Measurements from ENCODE around the gene FYCO1.

The FYCO1 gene

DNA sequence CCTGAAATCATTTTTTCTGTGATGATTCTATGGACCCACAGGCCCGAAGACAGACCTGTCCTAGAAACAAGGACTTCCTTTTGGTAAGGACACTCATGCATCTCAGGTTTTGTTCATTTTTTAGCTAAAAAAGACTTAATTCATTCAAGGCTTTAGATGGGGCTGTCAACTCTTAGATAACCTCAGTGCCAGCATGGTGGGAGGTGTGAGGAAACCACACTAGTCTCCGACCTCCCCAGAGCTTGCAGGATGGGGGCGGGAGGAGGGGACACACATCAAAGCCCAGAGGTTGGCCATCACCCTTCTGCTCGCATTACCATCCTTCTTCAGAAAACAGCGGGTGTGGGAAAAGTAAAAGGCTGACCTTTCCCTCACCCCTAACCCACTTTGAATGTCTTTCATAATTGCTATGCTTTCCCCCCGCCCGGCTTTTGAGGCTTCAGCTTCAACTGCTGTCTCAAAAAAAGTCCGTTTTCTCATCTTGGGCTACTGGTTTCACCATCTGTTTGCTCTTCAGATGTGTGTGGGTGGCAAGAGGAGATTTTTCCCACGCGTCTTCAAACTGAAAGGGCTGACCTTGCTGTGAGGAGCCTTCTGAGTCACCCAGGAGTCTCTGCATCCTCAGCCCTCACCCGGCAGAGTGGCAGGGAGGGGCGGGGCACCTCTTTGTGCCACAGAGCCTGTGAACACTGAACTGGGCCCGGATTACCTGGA lies 79.9 kb downstream of the FYCO1 start:
- TF ChIP-seq CEBPB (IDR thresholded peaks at IDR 0.05) = no peak
- TF ChIP-seq ZBTB7A (IDR thresholded peaks at IDR 0.05; ENCODE audit: low read depth) = no peak
- TF ChIP-seq FOXM1 (IDR thresholded peaks at IDR 0.05; ENCODE audit: borderline replicate concordance, low read depth) = no peak
- TF ChIP-seq, protein P1, sequence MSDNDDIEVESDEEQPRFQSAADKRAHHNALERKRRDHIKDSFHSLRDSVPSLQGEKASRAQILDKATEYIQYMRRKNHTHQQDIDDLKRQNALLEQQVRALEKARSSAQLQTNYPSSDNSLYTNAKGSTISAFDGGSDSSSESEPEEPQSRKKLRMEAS (IDR thresholded peaks at IDR 0.05) = no peak
- no peak for TF ChIP-seq NFIC (IDR thresholded peaks at IDR 0.05)

DNA sequence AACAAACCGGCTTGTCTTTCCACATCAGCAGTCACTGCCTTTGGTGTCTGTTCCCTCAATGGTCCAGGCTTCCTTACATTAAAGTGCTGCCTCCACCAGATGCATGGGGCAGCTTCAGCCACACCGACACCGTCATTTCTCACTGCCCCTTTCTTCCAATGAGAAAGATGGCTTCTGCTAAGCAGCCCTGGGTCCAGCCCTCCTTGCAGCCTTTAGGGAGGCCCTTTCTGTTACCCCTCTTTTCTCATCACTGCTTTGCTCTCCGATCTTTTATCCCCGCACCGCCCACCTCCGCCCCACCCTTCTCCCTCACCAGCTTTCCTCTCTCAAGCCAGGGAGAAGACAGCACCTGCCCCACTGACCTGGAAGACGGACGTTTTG lies 80.6 kb downstream of the FYCO1 start:
- TF ChIP-seq EP300 (IDR thresholded peaks at IDR 0.05; ENCODE audit: borderline replicate concordance) (no peak), CREB1 (IDR thresholded peaks at IDR 0.05; ENCODE audit: low read depth) (no peak), ZBTB7A (IDR thresholded peaks at IDR 0.05; ENCODE audit: low read depth) (no peak), TCF12 (IDR thresholded peaks at IDR 0.05; ENCODE audit: low read depth) (no peak), NFIC (IDR thresholded peaks at IDR 0.05) (no peak), TEAD4 (IDR thresholded peaks at IDR 0.05) (no peak), TAF1 (IDR thresholded peaks at IDR 0.05; ENCODE audit: low read depth) (no peak), FOXM1 (IDR thresholded peaks at IDR 0.05; ENCODE audit: borderline replicate concordance, low read depth) (no peak), RAD21 (IDR thresholded peaks at IDR 0.05; ENCODE audit: low read depth) (no peak), YY1 (IDR thresholded peaks at IDR 0.05; ENCODE audit: low read depth) (no peak)
- TF ChIP-seq, protein P2, sequence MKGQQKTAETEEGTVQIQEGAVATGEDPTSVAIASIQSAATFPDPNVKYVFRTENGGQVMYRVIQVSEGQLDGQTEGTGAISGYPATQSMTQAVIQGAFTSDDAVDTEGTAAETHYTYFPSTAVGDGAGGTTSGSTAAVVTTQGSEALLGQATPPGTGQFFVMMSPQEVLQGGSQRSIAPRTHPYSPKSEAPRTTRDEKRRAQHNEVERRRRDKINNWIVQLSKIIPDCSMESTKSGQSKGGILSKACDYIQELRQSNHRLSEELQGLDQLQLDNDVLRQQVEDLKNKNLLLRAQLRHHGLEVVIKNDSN (IDR thresholded peaks at IDR 0.05) = no peak
- TF ChIP-seq, protein P3, sequence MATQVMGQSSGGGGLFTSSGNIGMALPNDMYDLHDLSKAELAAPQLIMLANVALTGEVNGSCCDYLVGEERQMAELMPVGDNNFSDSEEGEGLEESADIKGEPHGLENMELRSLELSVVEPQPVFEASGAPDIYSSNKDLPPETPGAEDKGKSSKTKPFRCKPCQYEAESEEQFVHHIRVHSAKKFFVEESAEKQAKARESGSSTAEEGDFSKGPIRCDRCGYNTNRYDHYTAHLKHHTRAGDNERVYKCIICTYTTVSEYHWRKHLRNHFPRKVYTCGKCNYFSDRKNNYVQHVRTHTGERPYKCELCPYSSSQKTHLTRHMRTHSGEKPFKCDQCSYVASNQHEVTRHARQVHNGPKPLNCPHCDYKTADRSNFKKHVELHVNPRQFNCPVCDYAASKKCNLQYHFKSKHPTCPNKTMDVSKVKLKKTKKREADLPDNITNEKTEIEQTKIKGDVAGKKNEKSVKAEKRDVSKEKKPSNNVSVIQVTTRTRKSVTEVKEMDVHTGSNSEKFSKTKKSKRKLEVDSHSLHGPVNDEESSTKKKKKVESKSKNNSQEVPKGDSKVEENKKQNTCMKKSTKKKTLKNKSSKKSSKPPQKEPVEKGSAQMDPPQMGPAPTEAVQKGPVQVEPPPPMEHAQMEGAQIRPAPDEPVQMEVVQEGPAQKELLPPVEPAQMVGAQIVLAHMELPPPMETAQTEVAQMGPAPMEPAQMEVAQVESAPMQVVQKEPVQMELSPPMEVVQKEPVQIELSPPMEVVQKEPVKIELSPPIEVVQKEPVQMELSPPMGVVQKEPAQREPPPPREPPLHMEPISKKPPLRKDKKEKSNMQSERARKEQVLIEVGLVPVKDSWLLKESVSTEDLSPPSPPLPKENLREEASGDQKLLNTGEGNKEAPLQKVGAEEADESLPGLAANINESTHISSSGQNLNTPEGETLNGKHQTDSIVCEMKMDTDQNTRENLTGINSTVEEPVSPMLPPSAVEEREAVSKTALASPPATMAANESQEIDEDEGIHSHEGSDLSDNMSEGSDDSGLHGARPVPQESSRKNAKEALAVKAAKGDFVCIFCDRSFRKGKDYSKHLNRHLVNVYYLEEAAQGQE (IDR thresholded peaks at IDR 0.05; ENCODE audit: low read depth) = no peak
- TF ChIP-seq, protein P1 (IDR thresholded peaks at IDR 0.05) = no peak

DNA sequence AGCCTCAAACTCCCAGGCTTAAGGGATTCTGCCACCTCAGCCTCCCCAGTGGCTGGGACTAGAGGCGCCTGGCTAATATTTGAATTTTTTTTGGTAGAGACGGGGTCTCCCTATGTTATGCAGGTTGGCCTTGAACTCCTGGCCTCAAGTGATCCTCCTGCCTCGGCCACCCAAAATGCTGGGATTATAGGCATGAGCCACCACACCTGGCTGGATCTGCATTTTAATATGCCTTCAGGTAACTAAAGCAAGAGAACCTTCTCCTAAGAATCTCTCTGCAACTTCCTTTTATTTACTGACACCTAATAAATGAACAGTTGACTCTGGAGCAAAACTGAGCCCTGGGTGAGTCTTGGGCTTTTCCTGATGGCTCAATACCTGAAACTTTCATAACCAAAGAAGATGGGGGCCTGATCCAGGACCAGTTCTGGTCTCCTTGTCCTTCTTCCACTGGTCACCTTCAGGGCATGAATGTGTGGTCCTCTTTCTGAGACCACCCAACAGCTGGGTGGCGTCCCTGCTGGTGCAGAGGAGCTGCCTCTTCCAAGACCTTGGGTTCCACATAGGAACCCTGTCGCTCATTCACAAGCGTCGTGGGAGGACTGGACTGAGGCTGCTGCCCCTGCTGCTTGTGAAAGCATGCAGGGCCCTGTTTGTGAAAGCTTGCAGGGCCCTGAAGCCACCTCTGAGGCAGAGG lies 81.1 kb downstream of the FYCO1 start:
- TF ChIP-seq, protein P3 (IDR thresholded peaks at IDR 0.05; ENCODE audit: low read depth) = no peak
- TF ChIP-seq CEBPB (IDR thresholded peaks at IDR 0.05) (no peak), CREB1 (IDR thresholded peaks at IDR 0.05; ENCODE audit: low read depth) (no peak), EGR1 (IDR thresholded peaks at IDR 0.05) (no peak), YY1 (IDR thresholded peaks at IDR 0.05; ENCODE audit: low read depth) (no peak), TEAD4 (IDR thresholded peaks at IDR 0.05) (no peak), RAD21 (IDR thresholded peaks at IDR 0.05; ENCODE audit: low read depth) (no peak)
- TF ChIP-seq, protein P1 (IDR thresholded peaks at IDR 0.05) = no peak

DNA sequence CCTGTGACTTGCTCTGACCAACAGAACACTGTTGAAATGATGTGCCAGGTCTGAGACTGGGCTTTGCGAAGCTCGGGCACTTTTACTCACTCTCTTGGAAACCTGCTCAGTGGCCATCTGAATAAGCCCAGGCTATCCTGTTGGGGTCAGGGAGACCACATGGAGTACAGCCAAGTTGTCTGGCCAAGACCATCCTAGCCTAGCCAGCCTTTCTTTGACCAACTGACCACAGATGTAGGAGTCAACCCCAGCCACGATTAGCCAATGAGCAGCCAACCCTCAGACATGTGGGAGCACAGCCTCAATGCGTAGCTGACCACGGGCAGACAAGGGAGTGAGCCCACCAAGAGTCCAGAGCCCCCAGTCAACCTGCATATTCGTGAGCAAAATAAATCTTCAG lies 83.2 kb downstream of the FYCO1 start:
- TF ChIP-seq YY1 (IDR thresholded peaks at IDR 0.05; ENCODE audit: low read depth) = no peak
- no peak for TF ChIP-seq EP300 (IDR thresholded peaks at IDR 0.05; ENCODE audit: borderline replicate concordance)
- no peak for TF ChIP-seq TCF12 (IDR thresholded peaks at IDR 0.05; ENCODE audit: low read depth)
- TF ChIP-seq ZBTB7A (IDR thresholded peaks at IDR 0.05; ENCODE audit: low read depth) = no peak
- TF ChIP-seq CEBPB (IDR thresholded peaks at IDR 0.05) = no peak
- TF ChIP-seq, protein P2 (IDR thresholded peaks at IDR 0.05) = no peak
- TF ChIP-seq NFIC (IDR thresholded peaks at IDR 0.05) = no peak
- TF ChIP-seq, protein P1 (IDR thresholded peaks at IDR 0.05) = no peak

DNA sequence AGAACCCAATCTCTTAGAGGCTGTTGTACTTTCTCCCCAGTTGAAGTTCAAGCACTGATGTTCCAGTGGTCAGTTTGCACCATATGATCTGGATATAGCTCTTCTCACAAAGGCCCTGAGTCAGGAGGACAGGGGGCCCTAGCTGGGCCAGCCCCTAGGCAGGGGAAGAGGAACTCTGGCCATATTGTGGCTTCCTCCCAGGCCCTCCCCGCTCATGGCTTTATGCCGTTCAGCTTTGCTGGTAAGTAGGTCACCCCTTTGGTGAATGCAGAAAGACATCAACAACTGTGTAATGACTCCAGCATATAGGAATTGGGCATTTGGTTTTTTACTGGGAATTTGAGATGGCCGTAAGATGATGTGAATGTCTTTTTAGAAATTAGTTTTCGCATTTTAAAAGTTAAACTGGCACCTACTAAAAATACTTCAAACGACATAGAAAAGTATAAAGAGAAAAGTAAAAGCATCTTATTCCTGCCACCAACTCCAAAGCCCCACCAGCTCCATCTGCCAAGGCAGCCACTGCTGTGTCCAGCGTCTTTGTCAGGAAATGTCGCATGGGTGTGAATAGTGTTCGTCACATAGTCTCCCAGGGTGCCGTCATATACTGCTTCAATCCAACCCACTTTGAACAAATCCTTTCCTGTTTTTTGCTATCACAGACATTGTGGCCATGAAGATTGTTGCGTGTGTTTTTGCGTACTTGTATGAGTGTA lies 84.0 kb downstream of the FYCO1 start:
- TF ChIP-seq NFIC (IDR thresholded peaks at IDR 0.05) (no peak), TAF1 (IDR thresholded peaks at IDR 0.05; ENCODE audit: low read depth) (no peak), EGR1 (IDR thresholded peaks at IDR 0.05) (no peak), EP300 (IDR thresholded peaks at IDR 0.05; ENCODE audit: borderline replicate concordance) (no peak), RAD21 (IDR thresholded peaks at IDR 0.05; ENCODE audit: low read depth) (no peak), CEBPB (IDR thresholded peaks at IDR 0.05) (no peak), FOXM1 (IDR thresholded peaks at IDR 0.05; ENCODE audit: borderline replicate concordance, low read depth) (no peak), TEAD4 (IDR thresholded peaks at IDR 0.05) (no peak), CREB1 (IDR thresholded peaks at IDR 0.05; ENCODE audit: low read depth) (no peak), TCF12 (IDR thresholded peaks at IDR 0.05; ENCODE audit: low read depth) (no peak)
- TF ChIP-seq, protein P3 (IDR thresholded peaks at IDR 0.05; ENCODE audit: low read depth) = no peak
- TF ChIP-seq, protein P2 (IDR thresholded peaks at IDR 0.05) = no peak
- TF ChIP-seq, protein P1 (IDR thresholded peaks at IDR 0.05) = no peak
